MM.1S (cell line): ENCODE data around the gene ZKSCAN8.

Experiments used
- DNase-seq: peaks from one replicate; pipeline ENCODE4 v3.0.0-alpha.2; 2015
- H2AFZ ChIP-seq: fragments of 300-600 bp; sonication (generic); 2 replicates; pipeline ENCODE4 v1.6.0; 2016; ENCODE audit warnings: antibody characterized with exemption, low read length
- H3F3A ChIP-seq: fragments of 300-600 bp; sonication (generic); 2 replicates; pipeline ENCODE4 v1.6.1; 2016; ENCODE audit warnings: mild to moderate bottlenecking, antibody characterized with exemption, low read length, moderate library complexity, mixed read lengths; ENCODE audit not compliant: insufficient read depth
- H3K27ac ChIP-seq: fragments of 300-600 bp; sonication (generic); 2 replicates; pipeline ENCODE4 v1.5.1; 2016; ENCODE audit warnings: mild to moderate bottlenecking, low read length
- H3K27me3 ChIP-seq: fragments of 300-600 bp; sonication (generic); replicated peaks from 2 replicates; pipeline ENCODE4 v1.6.0; 2016; ENCODE audit warnings: low read length; ENCODE audit not compliant: insufficient read depth
- H3K36me3 ChIP-seq: fragments of 300-600 bp; sonication (generic); replicated peaks from 2 replicates; pipeline ENCODE4 v1.6.1; 2016; ENCODE audit warnings: mild to moderate bottlenecking, low read length, mixed read lengths; ENCODE audit not compliant: insufficient read depth
- H3K4me1 ChIP-seq: fragments of 300-600 bp; sonication (generic); 2 replicates; pipeline ENCODE4 v1.6.1; 2016; ENCODE audit warnings: low read length, mixed read lengths
- H3K4me2 ChIP-seq: fragments of 300-600 bp; sonication (generic); 2 replicates; pipeline ENCODE4 v1.6.0; 2016; ENCODE audit warnings: low read depth, low read length
- H3K4me3 ChIP-seq: fragments of 300-600 bp; sonication (generic); 2 replicates; pipeline ENCODE4 v1.5.1; 2016; ENCODE audit warnings: low read length, mixed read lengths
- H3K79me2 ChIP-seq: fragments of 300-600 bp; sonication (generic); 2 replicates; pipeline ENCODE4 v1.6.1; 2016; ENCODE audit warnings: mixed run types, low read length, mixed read lengths
- H3K9ac ChIP-seq: fragments of 300-600 bp; sonication (generic); 2 replicates; pipeline ENCODE4 v1.6.1; 2016; ENCODE audit warnings: low read length, mixed read lengths
- H3K9me2 ChIP-seq: fragments of 300-600 bp; sonication (generic); replicated peaks from 2 replicates; pipeline ENCODE4 v1.6.1; 2016; ENCODE audit warnings: mild to moderate bottlenecking, low read length, mixed read lengths; ENCODE audit not compliant: insufficient read depth
- H3K9me3 ChIP-seq: fragments of 300-600 bp; sonication (generic); replicated peaks from 2 replicates; pipeline ENCODE4 v1.6.1; 2016; ENCODE audit warnings: mild to moderate bottlenecking, low read length, mixed read lengths; ENCODE audit not compliant: insufficient read depth
- H4K20me1 ChIP-seq: fragments of 300-600 bp; sonication (generic); 2 replicates; pipeline ENCODE4 v1.6.1; 2016; ENCODE audit warnings: mild to moderate bottlenecking, low read length, moderate library complexity, mixed read lengths; ENCODE audit not compliant: insufficient read depth
- EZH2 ChIP-seq: fragments of 300-600 bp; sonication (generic); optimal IDR thresholded peaks from 2 replicates; pipeline ENCODE3; 2017; ENCODE audit warnings: low read depth, mild to moderate bottlenecking, antibody characterized with exemption, low read length, mixed read lengths
- EZH2phosphoT487 ChIP-seq: fragments of 300-600 bp; sonication (generic); IDR thresholded peaks from 2 replicates; pipeline ENCODE4 v1.6.1; 2018; ENCODE audit warnings: antibody characterized with exemption, low read length
- TF ChIP-seq, protein P1 (sequence below): fragments of 300-600 bp; sonication (generic); IDR thresholded peaks from 2 replicates; pipeline ENCODE4 v1.5.1; 2016; ENCODE audit warnings: antibody characterized with exemption, low read length, mixed read lengths

Gene ZKSCAN8

DNA sequence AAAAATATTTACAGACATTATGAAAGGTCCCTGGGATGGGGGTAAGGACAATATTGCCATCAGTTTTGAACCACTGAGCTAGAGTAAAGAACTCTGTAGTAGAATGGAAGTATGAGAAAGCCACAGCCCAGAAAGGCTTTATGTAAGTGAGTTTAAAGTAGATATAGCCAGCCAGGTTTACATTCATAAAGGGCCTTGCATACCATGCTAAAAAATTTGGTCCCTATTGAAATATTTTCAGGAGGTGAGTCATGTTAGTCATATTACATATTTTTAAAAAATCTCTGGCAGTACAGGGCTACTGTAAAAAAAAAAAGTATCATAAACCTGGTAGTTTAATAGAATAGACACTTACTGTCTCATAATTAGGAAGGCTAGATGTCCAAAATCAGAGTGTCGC is 3.5 kb downstream of the ZKSCAN8 start:
- DNase-seq: no peak
- no peak for TF ChIP-seq EZH2phosphoT487
- TF ChIP-seq EZH2: no peak
- TF ChIP-seq, protein P1, sequence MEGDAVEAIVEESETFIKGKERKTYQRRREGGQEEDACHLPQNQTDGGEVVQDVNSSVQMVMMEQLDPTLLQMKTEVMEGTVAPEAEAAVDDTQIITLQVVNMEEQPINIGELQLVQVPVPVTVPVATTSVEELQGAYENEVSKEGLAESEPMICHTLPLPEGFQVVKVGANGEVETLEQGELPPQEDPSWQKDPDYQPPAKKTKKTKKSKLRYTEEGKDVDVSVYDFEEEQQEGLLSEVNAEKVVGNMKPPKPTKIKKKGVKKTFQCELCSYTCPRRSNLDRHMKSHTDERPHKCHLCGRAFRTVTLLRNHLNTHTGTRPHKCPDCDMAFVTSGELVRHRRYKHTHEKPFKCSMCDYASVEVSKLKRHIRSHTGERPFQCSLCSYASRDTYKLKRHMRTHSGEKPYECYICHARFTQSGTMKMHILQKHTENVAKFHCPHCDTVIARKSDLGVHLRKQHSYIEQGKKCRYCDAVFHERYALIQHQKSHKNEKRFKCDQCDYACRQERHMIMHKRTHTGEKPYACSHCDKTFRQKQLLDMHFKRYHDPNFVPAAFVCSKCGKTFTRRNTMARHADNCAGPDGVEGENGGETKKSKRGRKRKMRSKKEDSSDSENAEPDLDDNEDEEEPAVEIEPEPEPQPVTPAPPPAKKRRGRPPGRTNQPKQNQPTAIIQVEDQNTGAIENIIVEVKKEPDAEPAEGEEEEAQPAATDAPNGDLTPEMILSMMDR: no peak

GRCh38 chr6:28152531-28152930 is 10.8 kb downstream of the ZKSCAN8 start:
- no peaks in the 10 kb centered on the region for H3K9me3 ChIP-seq
- TF ChIP-seq EZH2 (no peak), EZH2phosphoT487 (no peak)
- TF ChIP-seq, protein P1: no peak
- DNase-seq: no peak

More for the DNA sequence above, 3.5 kb downstream of the ZKSCAN8 start:
- peaks cover 42% of the 10 kb centered on the region for H3K79me2 ChIP-seq
- peaks cover 9% of the 10 kb centered on the region; the same call in 1 of the 2 replicates for H3K4me1 ChIP-seq
- H3K9me2 ChIP-seq: no peaks in the 10 kb centered on the region
- H2AFZ ChIP-seq: no peak overlapping the region
- no peak overlapping the region for H3K9ac ChIP-seq
- no peaks in the 10 kb centered on the region for H3K9me3 ChIP-seq
- no peaks in the 10 kb centered on the region for H3K27me3 ChIP-seq
- H3F3A ChIP-seq: no peaks in the 10 kb centered on the region; the same call in 1 of the 2 replicates
- no peak overlapping the region for H3K27ac ChIP-seq
- H3K4me3 ChIP-seq: no peak overlapping the region
- peaks cover 4% of the 10 kb centered on the region; the same call in 1 of the 2 replicates for H3K36me3 ChIP-seq
- no peaks in the 10 kb centered on the region for H4K20me1 ChIP-seq
- no peak overlapping the region for H3K4me2 ChIP-seq

GRCh38 chr6:28153546-28153945 is 11.9 kb downstream of the ZKSCAN8 start:
- TF ChIP-seq EZH2 (no peak), EZH2phosphoT487 (no peak)
- TF ChIP-seq, protein P1: no peak
- H3K36me3 ChIP-seq: peaks cover 15% of the 10 kb centered on the region

More at GRCh38 chr6:28152531-28152930, 10.8 kb downstream of the ZKSCAN8 start:
- H3K36me3 ChIP-seq: peaks cover 15% of the 10 kb centered on the region
- no peaks in the 10 kb centered on the region for H3F3A ChIP-seq
- H4K20me1 ChIP-seq: no peaks in the 10 kb centered on the region
- H3K4me3 ChIP-seq: no peak overlapping the region
- H3K79me2 ChIP-seq: peaks cover 2% of the 10 kb centered on the region
- no peaks in the 10 kb centered on the region for H3K4me1 ChIP-seq
- no peaks in the 10 kb centered on the region for H3K27me3 ChIP-seq
- no peak overlapping the region for H3K9ac ChIP-seq
- no peaks in the 10 kb centered on the region for H3K9me2 ChIP-seq
- H3K4me2 ChIP-seq: no peak overlapping the region
- H3K27ac ChIP-seq: no peak overlapping the region
- no peak overlapping the region for H2AFZ ChIP-seq

More at GRCh38 chr6:28153546-28153945, 11.9 kb downstream of the ZKSCAN8 start:
- no peak overlapping the region for H2AFZ ChIP-seq
- no peak overlapping the region for H3K27ac ChIP-seq
- no peaks in the 10 kb centered on the region for H3K4me1 ChIP-seq
- no peak for DNase-seq
- no peaks in the 10 kb centered on the region for H4K20me1 ChIP-seq
- H3F3A ChIP-seq: no peaks in the 10 kb centered on the region
- no peak overlapping the region for H3K4me3 ChIP-seq
- no peak overlapping the region for H3K4me2 ChIP-seq
- no peaks in the 10 kb centered on the region for H3K9me3 ChIP-seq
- H3K9ac ChIP-seq: no peak overlapping the region
- H3K27me3 ChIP-seq: no peaks in the 10 kb centered on the region
- no peaks in the 10 kb centered on the region; the same call in none of the 2 replicates for H3K79me2 ChIP-seq
- no peaks in the 10 kb centered on the region for H3K9me2 ChIP-seq
